K562 (cell line): Measurements from ENCODE around the gene THOC5. TPM values are rescaled to one million over a fixed set of nuclear protein-coding genes. Genes with fewer than 3 reads are reported as not detected.

ENCODE experiments used
- ARID1B ChIP-seq: fragments of 450-650 bp; IDR thresholded peaks from 2 replicates; pipeline ENCODE4 v1.6.1; 2016; ENCODE audit warnings: antibody characterized with exemption, mild to moderate bottlenecking, inconsistent platforms
- BACH1 ChIP-seq: fragments of 200-800 bp; sonication (Bioruptor generic); IDR thresholded peaks from 2 replicates; pipeline ENCODE4 v1.6.1; 2016; ENCODE audit warnings: missing genetic modification characterization, missing compliant biosample characterization
- CBFA2T2 ChIP-seq: fragments of 450-650 bp; conservative IDR thresholded peaks from 2 replicates; pipeline ENCODE4 v1.6.1; 2017; ENCODE audit warnings: mild to moderate bottlenecking
- CEBPG ChIP-seq, 3 experiments: fragments of 200-800 bp in 1 of 3; sonication (Bioruptor generic) in 1 of 3; sonication (generic) in 1 of 3; formaldehyde crosslinking in 1 of 3; IDR thresholded peaks in 2 of 3; conservative IDR thresholded peaks in 1 of 3; 2 replicates each; pipeline versions ENCODE4 v1.6.1 to v1.8.0; 2016 to 2022; ENCODE audit warnings: missing compliant biosample characterization in 2 of 3, missing genetic modification characterization in 2 of 3, mild to moderate bottlenecking in 1 of 3, missing genetic modification reagents in 1 of 3
- DIDO1 ChIP-seq: fragments of 450-650 bp; IDR thresholded peaks from 2 replicates; pipeline ENCODE4 v1.6.1; 2016; ENCODE audit warnings: low read depth, missing biosample characterization, missing genetic modification characterization
- DPF2 ChIP-seq: fragments of 450-650 bp; IDR thresholded peaks from 2 replicates; pipeline ENCODE4 v1.6.1; 2016
- JUND ChIP-seq, 2 experiments: IDR thresholded peaks; 2 replicates in 1 of 2; 3 replicates in 1 of 2; pipeline ENCODE4 v1.6.1; 2011; ENCODE audit warnings: borderline replicate concordance in 2 of 2, low read depth in 2 of 2, low read length in 2 of 2, improper control_type of control experiment in 1 of 2, missing biosample characterization in 1 of 2, missing genetic modification characterization in 1 of 2, missing genetic modification reagents in 1 of 2
- MAFF ChIP-seq: IDR thresholded peaks from 2 replicates; pipeline ENCODE4 v1.6.1; 2012; ENCODE audit warnings: low read length, improper control_type of control experiment
- MAFG ChIP-seq: fragments of 450-650 bp; conservative IDR thresholded peaks from 2 replicates; pipeline ENCODE4 v1.6.1; 2016; ENCODE audit warnings: missing genetic modification characterization, missing compliant biosample characterization
- MAFK ChIP-seq: IDR thresholded peaks from 2 replicates; pipeline ENCODE4 v1.6.1; 2011; ENCODE audit warnings: low read length, improper control_type of control experiment
- MCM3 ChIP-seq: fragments of 450-650 bp; IDR thresholded peaks from 2 replicates; pipeline ENCODE4 v1.6.1; 2016
- MEF2A ChIP-seq: IDR thresholded peaks from 2 replicates; pipeline ENCODE4 v1.6.1; 2011; ENCODE audit warnings: low read depth, mild to moderate bottlenecking, low read length, moderate library complexity; ENCODE audit not compliant: control insufficient read depth
- MEF2D ChIP-seq: conservative IDR thresholded peaks from 2 replicates; pipeline ENCODE4 v1.6.1; 2016; ENCODE audit warnings: low read depth, missing genetic modification characterization, missing compliant biosample characterization
- NR2C2 ChIP-seq, 2 experiments: fragments of 200-800 bp in 1 of 2; sonication (Bioruptor generic) in 1 of 2; sonication (generic) in 1 of 2; formaldehyde crosslinking in 1 of 2; IDR thresholded peaks; 2 replicates each; pipeline versions ENCODE4 v1.6.1 to v1.8.0; 2016 to 2022; ENCODE audit warnings: mild to moderate bottlenecking in 1 of 2, missing compliant biosample characterization in 1 of 2, missing genetic modification characterization in 1 of 2, missing genetic modification reagents in 1 of 2
- PHB ChIP-seq: fragments of 250-450 bp; sonication (Bioruptor Pico); IDR thresholded peaks from 2 replicates; pipeline ENCODE4 v1.5.0; 2021
- SPI1 ChIP-seq: IDR thresholded peaks from 2 replicates; pipeline ENCODE4 v1.6.1; 2011; ENCODE audit warnings: low read depth, low read length, control low read depth, borderline replicate concordance
- ZC3H11A ChIP-seq: IDR thresholded peaks from 2 replicates; pipeline ENCODE4 v1.6.1; 2012; ENCODE audit warnings: low read depth, low read length, improper control_type of control experiment
- ZNF311 ChIP-seq: fragments of 250-450 bp; sonication (Bioruptor Pico); IDR thresholded peaks from 2 replicates; pipeline ENCODE4 v1.4.0; 2020; ENCODE audit warnings: mild to moderate bottlenecking, moderate library complexity
- ZNF507 ChIP-seq: conservative IDR thresholded peaks from 2 replicates; pipeline ENCODE4 v1.6.1; 2017; ENCODE audit warnings: missing genetic modification characterization, missing compliant biosample characterization
- polyA plus RNA-seq, 8 experiments: library from polyadenylated mRNA; depleted of rRNA in 4 of 8; stranded (reverse) in 5 of 8; unstranded in 3 of 8; fragments of >200 nt; fragmentation: Nextera tagmentation in 2 of 8; fragmentation: Illumina TruSeq in 1 of 8; extraction: Ambion mirVana in 2 of 8; extraction: Trizol in 1 of 8; gene quantifications; 2 replicates each; pipeline versions ENCODE4 v1.2.1 to v1.2.3, GENCODE V29; 2011 to 2014; ENCODE audit warnings: inconsistent platforms in 1 of 8, missing spikeins in 1 of 8
- total RNA-seq, 7 experiments: library from RNA; depleted of rRNA in 6 of 7; stranded (reverse); fragments of >200 nt in 6 of 7; fragmentation: Illumina TruSeq in 2 of 7; extraction: Trizol in 2 of 7; gene quantifications; 2 replicates each; pipeline versions ENCODE4 v1.2.1 to v1.2.3, GENCODE V29; 2011 to 2021; ENCODE audit warnings: low replicate concordance in 1 of 7
- TF ChIP-seq, protein P1 (sequence below): fragments of 450-650 bp; IDR thresholded peaks from 2 replicates; pipeline ENCODE4 v1.6.1; 2018; ENCODE audit not compliant: partially characterized antibody
- TF ChIP-seq, protein P2 (sequence below): IDR thresholded peaks from 2 replicates; pipeline ENCODE4 v1.6.1; 2011; ENCODE audit warnings: borderline replicate concordance, low read depth, mild to moderate bottlenecking, moderate library complexity, low read length; ENCODE audit not compliant: insufficient read depth, poor library complexity, severe bottlenecking

Gene THOC5
- total and polyA plus RNA-seq, 9 of the 15 experiments (the other 6 are each of a cell fraction or from before 2014, with no cell fraction given) = 45.3 to 96.5 (median 51.4) TPM

DNA sequence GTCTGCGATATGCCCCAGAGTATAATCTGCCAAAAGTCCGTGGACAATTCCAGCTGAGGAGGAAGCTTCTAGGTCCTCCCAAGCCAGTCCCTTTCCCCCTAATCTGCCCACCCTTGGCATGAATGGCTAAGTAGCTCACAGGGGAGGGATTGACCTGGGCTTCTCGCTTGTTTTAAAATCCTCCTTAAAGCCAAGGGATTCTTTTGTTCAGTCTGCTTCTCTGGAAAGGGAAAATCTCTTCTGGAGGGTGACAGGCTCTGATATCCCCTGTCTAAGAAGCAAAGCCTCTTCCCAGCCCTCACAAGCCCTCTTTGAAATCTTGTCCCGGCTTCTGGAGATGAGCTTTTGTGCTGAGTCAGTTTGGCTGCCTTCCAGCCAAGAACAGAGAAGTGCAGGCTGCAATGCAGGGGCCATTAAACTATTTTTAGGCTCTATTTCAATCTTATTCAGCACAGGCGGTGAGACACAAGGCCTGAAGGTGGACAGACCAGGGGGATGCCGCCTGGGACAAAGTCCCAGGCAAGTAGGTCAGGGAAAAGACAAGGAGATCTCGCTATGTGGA lies 49.7 kb downstream of the THOC5 start (continued):
- no peak for TF ChIP-seq ARID1B
- no peak for TF ChIP-seq ZNF507 (tag)
- no peak for TF ChIP-seq ZNF311 (CRISPR knock-in tag)
- TF ChIP-seq MEF2A = peak; percentile 91
- TF ChIP-seq MAFG (tag) = peak; percentile 93
- no peak for TF ChIP-seq MCM3
- TF ChIP-seq DIDO1 (tag) = no peak
- peak; percentile 29; the same call in 1 of the 2 replicates for TF ChIP-seq DPF2
- TF ChIP-seq MAFF = peak; percentile 94
- 0 out of 2 replicates have a peak, but pooled peaks have one; percentile 4 for TF ChIP-seq CBFA2T2
- peak; percentile 73 for TF ChIP-seq MEF2D (tag)
- TF ChIP-seq SPI1 = peak; percentile 60; the same call in 1 of the 2 replicates
- peak; percentile 91 for TF ChIP-seq MAFK
- TF ChIP-seq PHB = no peak
- TF ChIP-seq CEBPG (CRISPR knock-in tag; IDR thresholded peaks at IDR 0.05) = no peak
- no peak for TF ChIP-seq CEBPG (tag; conservative IDR thresholded peaks at IDR 0.05 in 1 of 2, IDR thresholded peaks at IDR 0.05 in 1 of 2)
- no peak for TF ChIP-seq NR2C2 (CRISPR knock-in tag; IDR thresholded peaks at IDR 0.05)
- TF ChIP-seq NR2C2 (tag; IDR thresholded peaks at IDR 0.05) = no peak
- TF ChIP-seq, protein P1, sequence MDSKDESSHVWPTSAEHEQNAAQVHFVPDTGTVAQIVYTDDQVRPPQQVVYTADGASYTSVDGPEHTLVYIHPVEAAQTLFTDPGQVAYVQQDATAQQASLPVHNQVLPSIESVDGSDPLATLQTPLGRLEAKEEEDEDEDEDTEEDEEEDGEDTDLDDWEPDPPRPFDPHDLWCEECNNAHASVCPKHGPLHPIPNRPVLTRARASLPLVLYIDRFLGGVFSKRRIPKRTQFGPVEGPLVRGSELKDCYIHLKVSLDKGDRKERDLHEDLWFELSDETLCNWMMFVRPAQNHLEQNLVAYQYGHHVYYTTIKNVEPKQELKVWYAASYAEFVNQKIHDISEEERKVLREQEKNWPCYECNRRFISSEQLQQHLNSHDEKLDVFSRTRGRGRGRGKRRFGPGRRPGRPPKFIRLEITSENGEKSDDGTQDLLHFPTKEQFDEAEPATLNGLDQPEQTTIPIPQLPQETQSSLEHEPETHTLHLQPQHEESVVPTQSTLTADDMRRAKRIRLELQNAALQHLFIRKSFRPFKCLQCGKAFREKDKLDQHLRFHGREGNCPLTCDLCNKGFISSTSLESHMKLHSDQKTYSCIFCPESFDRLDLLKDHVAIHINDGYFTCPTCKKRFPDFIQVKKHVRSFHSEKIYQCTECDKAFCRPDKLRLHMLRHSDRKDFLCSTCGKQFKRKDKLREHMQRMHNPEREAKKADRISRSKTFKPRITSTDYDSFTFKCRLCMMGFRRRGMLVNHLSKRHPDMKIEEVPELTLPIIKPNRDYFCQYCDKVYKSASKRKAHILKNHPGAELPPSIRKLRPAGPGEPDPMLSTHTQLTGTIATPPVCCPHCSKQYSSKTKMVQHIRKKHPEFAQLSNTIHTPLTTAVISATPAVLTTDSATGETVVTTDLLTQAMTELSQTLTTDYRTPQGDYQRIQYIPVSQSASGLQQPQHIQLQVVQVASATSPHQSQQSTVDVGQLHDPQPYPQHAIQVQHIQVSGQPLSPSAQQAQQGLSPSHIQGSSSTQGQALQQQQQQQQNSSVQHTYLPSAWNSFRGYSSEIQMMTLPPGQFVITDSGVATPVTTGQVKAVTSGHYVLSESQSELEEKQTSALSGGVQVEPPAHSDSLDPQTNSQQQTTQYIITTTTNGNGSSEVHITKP = peak; percentile 71
- peak; percentile 18; the same call in 1 of the 2 replicates for TF ChIP-seq JUND (IDR thresholded peaks at IDR 0.05; ENCODE audit: borderline replicate concordance, low read depth, low read length)
- no peak for TF ChIP-seq JUND (tag; IDR thresholded peaks at IDR 0.05; ENCODE audit: borderline replicate concordance, low read depth, low read length)
- peak; percentile 77 for TF ChIP-seq BACH1 (tag)
- TF ChIP-seq, protein P2, sequence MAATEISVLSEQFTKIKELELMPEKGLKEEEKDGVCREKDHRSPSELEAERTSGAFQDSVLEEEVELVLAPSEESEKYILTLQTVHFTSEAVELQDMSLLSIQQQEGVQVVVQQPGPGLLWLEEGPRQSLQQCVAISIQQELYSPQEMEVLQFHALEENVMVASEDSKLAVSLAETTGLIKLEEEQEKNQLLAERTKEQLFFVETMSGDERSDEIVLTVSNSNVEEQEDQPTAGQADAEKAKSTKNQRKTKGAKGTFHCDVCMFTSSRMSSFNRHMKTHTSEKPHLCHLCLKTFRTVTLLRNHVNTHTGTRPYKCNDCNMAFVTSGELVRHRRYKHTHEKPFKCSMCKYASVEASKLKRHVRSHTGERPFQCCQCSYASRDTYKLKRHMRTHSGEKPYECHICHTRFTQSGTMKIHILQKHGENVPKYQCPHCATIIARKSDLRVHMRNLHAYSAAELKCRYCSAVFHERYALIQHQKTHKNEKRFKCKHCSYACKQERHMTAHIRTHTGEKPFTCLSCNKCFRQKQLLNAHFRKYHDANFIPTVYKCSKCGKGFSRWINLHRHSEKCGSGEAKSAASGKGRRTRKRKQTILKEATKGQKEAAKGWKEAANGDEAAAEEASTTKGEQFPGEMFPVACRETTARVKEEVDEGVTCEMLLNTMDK = no peak
- TF ChIP-seq ZC3H11A = no peak
- TF ChIP-seq, all 486 proteins: peak for 17
